GM12878 (cell line): Measurements from ENCODE around the gene INSIG2. TPM values are rescaled to one million over a fixed set of nuclear protein-coding genes. Genes with fewer than 3 reads are reported as not detected.

Experiments
- ATAC-seq: fragments of 200-7000 bp; cut with Tn5 transposase; 3 replicates; pipeline ENCODE4 v1.9.1; 2020; ENCODE audit warnings: mild to moderate bottlenecking, moderate library complexity
- BruUV-seq: library from RNA; stranded (reverse); fragments of 400-500 nt; replicated peaks from 2 replicates; lab custom pipeline; 2021; lab: Mats Ljungman, UMichigan
- CTCF ChIA-PET: fragments of 300-600 bp; sonication (Branson Sonifier 250); formaldehyde crosslinking; extraction: SDS; loops from one replicate; lab custom pipeline; 2021; ENCODE audit warnings: inconsistent platforms; lab: Yijun Ruan, JAX
- POLR2A ChIA-PET: fragments of 350-600 bp; formaldehyde crosslinking; extraction: SDS; loops from one replicate; lab custom pipeline; 2021; ENCODE audit warnings: inconsistent platforms; lab: Charles Lee
- RAD21 ChIA-PET: fragments of 300-600 bp; sonication (Branson Sonifier 250); formaldehyde crosslinking; loops from one replicate; lab custom pipeline; 2023; ENCODE audit warnings: antibody characterized with exemption; ENCODE audit not compliant: unreplicated experiment; lab: Charles Lee
- SMC1A ChIA-PET: fragments of 300-600 bp; sonication (Branson Sonifier 250); formaldehyde crosslinking; loops from one replicate; lab custom pipeline; 2023; ENCODE audit not compliant: unreplicated experiment, uncharacterized antibody; lab: Charles Lee
- DNase-seq: peaks from one replicate; pipeline ENCODE4 v3.0.0-alpha.2; 2011; ENCODE audit warnings: low read depth, low spot score
- FAIRE-seq: peaks from 3 replicates; lab custom pipeline; 2011; peaks lifted over from hg19 to GRCh38; lab: Jason Lieb, UNC
- H2AFZ ChIP-seq: 2 replicates; pipeline ENCODE4 v1.6.0; 2011; ENCODE audit warnings: low read depth, low read length, control low read depth; ENCODE audit not compliant: control insufficient read depth
- H3K27ac ChIP-seq: 2 replicates; pipeline ENCODE4 v1.5.1; 2011; ENCODE audit warnings: control low read depth; ENCODE audit not compliant: control insufficient read depth, insufficient read depth
- H3K27me3 ChIP-seq, 2 experiments: replicated peaks in 1 of 2; 2 replicates each; pipeline versions ENCODE4 v1.6.0 to v1.6.1; 2011; ENCODE audit warnings: low read length in 1 of 2; ENCODE audit not compliant: control insufficient read depth in 2 of 2, insufficient read depth in 2 of 2
- H3K36me3 ChIP-seq, 2 experiments: 2 replicates each; pipeline ENCODE4 v1.5.1; 2011; ENCODE audit warnings: low read length in 1 of 2; ENCODE audit not compliant: control insufficient read depth in 2 of 2, insufficient read depth in 2 of 2
- H3K4me1 ChIP-seq: 2 replicates; pipeline ENCODE4 v1.6.1; 2011; ENCODE audit warnings: mild to moderate bottlenecking, low read length, moderate library complexity, mixed read lengths; ENCODE audit not compliant: control insufficient read depth, insufficient read depth
- H3K4me2 ChIP-seq: 2 replicates; pipeline ENCODE4 v1.6.0; 2011; ENCODE audit warnings: control low read depth; ENCODE audit not compliant: control insufficient read depth, insufficient read depth
- H3K4me3 ChIP-seq: fragments of 200-600 bp; sonication (generic); 2 replicates; pipeline ENCODE4 v1.5.1; 2016
- H3K79me2 ChIP-seq: 2 replicates; pipeline ENCODE4 v1.6.0; 2011; ENCODE audit warnings: low read length; ENCODE audit not compliant: control insufficient read depth, insufficient read depth
- H3K9ac ChIP-seq: 2 replicates; pipeline ENCODE4 v1.8.0; 2011; ENCODE audit warnings: low read length, control low read depth, mixed read lengths; ENCODE audit not compliant: control insufficient read depth, insufficient read depth
- H3K9me3 ChIP-seq: replicated peaks from 3 replicates; pipeline ENCODE4 v1.5.1; 2011; ENCODE audit warnings: mild to moderate bottlenecking, low read length; ENCODE audit not compliant: control insufficient read depth, insufficient read depth
- H4K20me1 ChIP-seq: 2 replicates; pipeline ENCODE4 v1.6.0; 2011; ENCODE audit not compliant: control insufficient read depth, insufficient read depth
- ASH2L ChIP-seq: fragments of 300-600, 200-600 bp; sonication (generic); IDR thresholded peaks from 2 replicates; pipeline ENCODE4 v1.6.1; 2017; ENCODE audit warnings: low read depth, mild to moderate bottlenecking, borderline replicate concordance
- CBX3 ChIP-seq: fragments of 200-600 bp; sonication (generic); IDR thresholded peaks from 2 replicates; pipeline ENCODE4 v1.6.1; 2016; ENCODE audit warnings: low read depth, borderline replicate concordance
- CHD1 ChIP-seq: IDR thresholded peaks from 2 replicates; pipeline ENCODE4 v1.6.1; 2012; ENCODE audit warnings: low read depth, low read length, improper control_type of control experiment
- CHD2 ChIP-seq: IDR thresholded peaks from 2 replicates; pipeline ENCODE4 v1.6.1; 2011; ENCODE audit warnings: low read depth, low read length, improper control_type of control experiment, borderline replicate concordance
- FOXK2 ChIP-seq: fragments of 450-650 bp; IDR thresholded peaks from 2 replicates; pipeline ENCODE4 v1.6.1; 2017; ENCODE audit warnings: mild to moderate bottlenecking, moderate library complexity
- NRF1 ChIP-seq: conservative IDR thresholded peaks from 2 replicates; pipeline ENCODE4 v1.6.1; 2011; ENCODE audit warnings: mild to moderate bottlenecking, low read depth, low read length, improper control_type of control experiment
- PBX3 ChIP-seq: IDR thresholded peaks from 2 replicates; pipeline ENCODE4 v1.6.1; 2011; ENCODE audit warnings: mild to moderate bottlenecking, low read depth, low read length, moderate library complexity; ENCODE audit not compliant: insufficient replicate concordance
- RELB ChIP-seq: fragments of 450-650 bp; IDR thresholded peaks from 2 replicates; pipeline ENCODE4 v1.6.1; 2017; ENCODE audit warnings: low read depth, mild to moderate bottlenecking, moderate library complexity
- STAT1 ChIP-seq: fragments of 450-650 bp; conservative IDR thresholded peaks from 2 replicates; pipeline ENCODE4 v1.6.1; 2014; ENCODE audit warnings: antibody characterized with exemption, mild to moderate bottlenecking
- TBL1XR1 ChIP-seq: IDR thresholded peaks from 2 replicates; pipeline ENCODE4 v1.6.1; 2012; ENCODE audit warnings: low read depth, low read length, improper control_type of control experiment
- WRNIP1 ChIP-seq: IDR thresholded peaks from 2 replicates; pipeline ENCODE4 v1.6.1; 2011; ENCODE audit warnings: low read depth, low read length, improper control_type of control experiment, borderline replicate concordance
- YBX1 ChIP-seq: fragments of 450-650 bp; IDR thresholded peaks from 2 replicates; pipeline ENCODE4 v1.6.1; 2016; ENCODE audit warnings: antibody characterized with exemption
- WGBS: methylation state at CpG from one replicate; pipeline ENCODE4 v1.1.6; 2016; ENCODE audit warnings: low lambda C conversion rate; ENCODE audit not compliant: insufficient replicate concordance, insufficient coverage; ENCODE audit errors: missing lambda C conversion rate; 5-methylcytosine and 5-hydroxymethylcytosine counted together
- in situ Hi-C: fragments of 300-500 bp; cut with MboI; formaldehyde crosslinking; loops from 9 replicates; pipeline ENCODE4 v1.14.3; 2018; ENCODE audit warnings: mixed read lengths
- intact Hi-C: fragments of 100-400 bp; cut with micrococcal nuclease; formaldehyde crosslinking; loops from one replicate; pipeline ENCODE4 v1.14.2; 2022; ENCODE audit not compliant: unreplicated experiment
- polyA plus RNA-seq, 11 experiments: library from polyadenylated mRNA; depleted of rRNA in 4 of 11; unstranded in 6 of 11; stranded (reverse) in 5 of 11; fragments of >200 nt; fragmentation: Nextera tagmentation in 4 of 11; fragmentation: Illumina TruSeq in 1 of 11; extraction: Ambion mirVana in 4 of 11; extraction: Trizol in 1 of 11; gene quantifications; 1 replicate in 1 of 11; 2 replicates in 10 of 11; pipeline versions ENCODE4 v1.2.1 to v1.2.3, GENCODE V29; 2011 to 2016; ENCODE audit warnings: inconsistent platforms in 2 of 11, missing spikeins in 2 of 11, low read depth in 1 of 11
- total RNA-seq, 4 experiments: library from RNA; depleted of rRNA in 3 of 4; stranded (reverse); fragments of >200 nt in 3 of 4; fragmentation: Illumina TruSeq in 1 of 4; extraction: Trizol in 1 of 4; gene quantifications; 2 replicates each; pipeline versions ENCODE4 v1.2.1 to v1.2.3, GENCODE V29; 2013 to 2021
- TF ChIP-seq, protein P1 (sequence below): fragments of 450-650 bp; formaldehyde crosslinking; IDR thresholded peaks from 2 replicates; pipeline ENCODE4 v1.4.0; 2022; ENCODE audit warnings: mild to moderate bottlenecking, moderate library complexity

INSIG2 gene
- total and polyA plus RNA-seq, 10 of the 15 experiments (the other 5 are each of a cell fraction or from before 2014, with no cell fraction given), result 4.9 to 92.7 (median 12.0) TPM

DNA sequence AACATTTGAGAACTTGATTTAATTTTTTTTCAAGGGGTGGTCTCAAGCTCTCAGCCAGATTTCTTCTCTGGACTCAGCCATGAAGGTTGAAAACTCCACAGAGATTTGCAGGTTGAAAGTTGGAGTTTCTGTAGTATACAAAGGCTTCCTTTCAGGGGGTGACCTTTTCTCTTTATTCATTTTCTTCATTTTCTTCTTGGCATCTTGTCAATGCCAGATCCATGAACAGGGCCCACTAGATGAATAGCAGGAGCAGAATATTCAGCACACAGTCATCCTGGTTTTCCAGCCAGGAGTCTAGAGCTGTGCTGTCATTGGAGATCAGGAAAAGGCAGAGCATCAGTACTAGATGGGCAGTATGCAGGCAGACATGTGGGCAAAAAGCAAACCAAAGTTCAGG, 62.0 kb downstream of the INSIG2 start (continued):
- TF ChIP-seq CHD2, result no peak
- TF ChIP-seq STAT1, result no peak
- TF ChIP-seq CBX3, result no peak
- TF ChIP-seq ASH2L, result no peak
- TF ChIP-seq, all 136 proteins: peak for 0

DNA sequence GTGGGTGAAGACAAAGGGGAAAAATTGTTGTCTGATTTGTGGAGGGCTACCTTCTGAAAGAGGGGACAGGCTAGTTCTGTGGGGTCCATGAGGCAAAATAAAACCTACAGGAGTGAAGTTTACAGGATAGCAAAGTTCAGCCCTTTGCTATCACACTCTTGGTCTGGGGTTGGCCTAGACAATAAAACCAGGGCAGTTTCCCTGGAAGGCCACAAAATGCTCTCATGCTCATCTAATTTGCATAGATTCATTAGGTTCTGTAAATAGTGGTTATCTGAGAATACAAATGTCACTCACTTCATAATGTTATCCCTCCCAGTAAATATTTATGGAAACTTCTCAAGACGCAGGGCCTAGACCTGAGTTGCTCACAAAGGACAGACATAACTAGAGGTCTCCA, 63.6 kb downstream of the INSIG2 start:
- no peak for TF ChIP-seq NRF1
- no peak for TF ChIP-seq CHD1
- no peak for TF ChIP-seq PBX3
- TF ChIP-seq WRNIP1, result no peak
- TF ChIP-seq, protein P1, sequence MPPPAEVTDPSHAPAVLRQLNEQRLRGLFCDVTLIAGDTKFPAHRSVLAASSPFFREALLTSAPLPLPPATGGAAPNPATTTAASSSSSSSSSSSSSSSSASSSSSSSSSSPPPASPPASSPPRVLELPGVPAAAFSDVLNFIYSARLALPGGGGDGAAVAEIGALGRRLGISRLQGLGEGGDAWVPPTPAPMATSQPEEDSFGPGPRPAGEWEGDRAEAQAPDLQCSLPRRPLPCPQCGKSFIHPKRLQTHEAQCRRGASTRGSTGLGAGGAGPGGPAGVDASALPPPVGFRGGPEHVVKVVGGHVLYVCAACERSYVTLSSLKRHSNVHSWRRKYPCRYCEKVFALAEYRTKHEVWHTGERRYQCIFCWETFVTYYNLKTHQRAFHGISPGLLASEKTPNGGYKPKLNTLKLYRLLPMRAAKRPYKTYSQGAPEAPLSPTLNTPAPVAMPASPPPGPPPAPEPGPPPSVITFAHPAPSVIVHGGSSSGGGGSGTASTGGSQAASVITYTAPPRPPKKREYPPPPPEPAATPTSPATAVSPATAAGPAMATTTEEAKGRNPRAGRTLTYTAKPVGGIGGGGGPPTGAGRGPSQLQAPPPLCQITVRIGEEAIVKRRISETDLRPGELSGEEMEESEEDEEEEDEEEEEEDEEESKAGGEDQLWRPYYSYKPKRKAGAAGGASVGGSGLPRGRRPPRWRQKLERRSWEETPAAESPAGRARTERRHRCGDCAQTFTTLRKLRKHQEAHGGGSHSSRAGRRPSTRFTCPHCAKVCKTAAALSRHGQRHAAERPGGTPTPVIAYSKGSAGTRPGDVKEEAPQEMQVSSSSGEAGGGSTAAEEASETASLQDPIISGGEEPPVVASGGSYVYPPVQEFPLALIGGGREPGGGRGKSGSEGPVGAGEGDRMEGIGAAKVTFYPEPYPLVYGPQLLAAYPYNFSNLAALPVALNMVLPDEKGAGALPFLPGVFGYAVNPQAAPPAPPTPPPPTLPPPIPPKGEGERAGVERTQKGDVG (CRISPR knock-in tag), result no peak
- TF ChIP-seq YBX1, result no peak
- no peak for TF ChIP-seq RELB
- TF ChIP-seq TBL1XR1, result no peak
- no peak for TF ChIP-seq FOXK2
- TF ChIP-seq, all 136 proteins: peak for 0
- ChIA-PET RAD21 (interaction anchor here (0.6 kb wide), 1 partner anchor 64 kb away, joined by 5 read pairs; the partner anchor contains the start of gene INSIG2), POLR2A (no interaction called here), SMC1A (interaction anchor here (1.2 kb wide), 1 partner anchor 25 kb away, joined by 3 read pairs; no protein-coding TSS in a partner anchor), CTCF (no interaction called here)
- Histone ChIP-seq H4K20me1 (no peaks in the 10 kb centered on the region), H3K27ac (no peak overlapping the region), H3K27me3 (no peaks in the 10 kb centered on the region), H2AFZ (no peak overlapping the region), H3K4me3 (no peak overlapping the region), H3K79me2 (no peaks in the 10 kb centered on the region), H3K9me3 (no peaks in the 10 kb centered on the region; the same call in 2 of the 3 replicates), H3K4me1 (no peaks in the 10 kb centered on the region), H3K4me2 (no peak overlapping the region), H3K36me3 (no peaks in the 10 kb centered on the region), H3K9ac (no peak overlapping the region)
- FAIRE-seq (no peak), ATAC-seq (no peak), DNase-seq (no peak)
- no TSS peak for BruUV-seq
- WGBS, result 94% methylated on average over 1 of the region's 1 CpG
- intact Hi-C loops (no loop called here), in situ Hi-C loops (no loop called here)
